DOHH2 (cell line): ENCODE measurements around the gene EPHB1.

Experiments
- CTCF ChIP-seq: fragments of 200-600 bp; sonication (generic); IDR thresholded peaks from one replicate; pipeline ENCODE4 v1.5.1; 2014; ENCODE audit warnings: antibody characterized with exemption, mild to moderate bottlenecking, low read depth, low read length; ENCODE audit not compliant: poor library complexity, severe bottlenecking
- EZH2phosphoT487 ChIP-seq: fragments of 200-600 bp; sonication (generic); IDR thresholded peaks from 2 replicates; pipeline ENCODE4 v1.6.1; 2017; ENCODE audit warnings: borderline replicate concordance, mild to moderate bottlenecking, antibody characterized with exemption, low read length, moderate library complexity, mixed read lengths

GRCh38 chr3:135097276-135097946 lies 302.4 kb downstream of the EPHB1 start:
- TF ChIP-seq CTCF (no peak), EZH2phosphoT487 (no peak)
